Mononuclear cell (primary cell): ENCODE results near the gene USH2A. TPM values are rescaled to one million over a fixed set of nuclear protein-coding genes. Genes with fewer than 3 reads are reported as not detected.

Experiments
- H3K27me3 ChIP-seq: 2 replicates; pipeline ENCODE4 v1.6.0; 2011; ENCODE audit warnings: low read length, control low read depth; ENCODE audit not compliant: insufficient read depth
- H3K4me1 ChIP-seq: 2 replicates; pipeline ENCODE4 v1.5.1; 2011; ENCODE audit warnings: mild to moderate bottlenecking, low read length, control low read depth; ENCODE audit not compliant: insufficient read depth
- H3K4me3 ChIP-seq: 2 replicates; pipeline ENCODE4 v1.5.1; 2011; ENCODE audit warnings: mild to moderate bottlenecking, low read length, moderate library complexity
- H3K9me3 ChIP-seq: 2 replicates; pipeline ENCODE4 v1.5.1; 2011; ENCODE audit warnings: low read depth, mild to moderate bottlenecking, control low read depth, low read length
- total RNA-seq: library from RNA; depleted of rRNA; stranded (reverse); fragments of >200 nt; gene quantifications from one replicate; pipeline ENCODE4 v1.2.3, GENCODE V29; 2012

Gene USH2A
- total RNA-seq, 1 donor: not detected

DNA sequence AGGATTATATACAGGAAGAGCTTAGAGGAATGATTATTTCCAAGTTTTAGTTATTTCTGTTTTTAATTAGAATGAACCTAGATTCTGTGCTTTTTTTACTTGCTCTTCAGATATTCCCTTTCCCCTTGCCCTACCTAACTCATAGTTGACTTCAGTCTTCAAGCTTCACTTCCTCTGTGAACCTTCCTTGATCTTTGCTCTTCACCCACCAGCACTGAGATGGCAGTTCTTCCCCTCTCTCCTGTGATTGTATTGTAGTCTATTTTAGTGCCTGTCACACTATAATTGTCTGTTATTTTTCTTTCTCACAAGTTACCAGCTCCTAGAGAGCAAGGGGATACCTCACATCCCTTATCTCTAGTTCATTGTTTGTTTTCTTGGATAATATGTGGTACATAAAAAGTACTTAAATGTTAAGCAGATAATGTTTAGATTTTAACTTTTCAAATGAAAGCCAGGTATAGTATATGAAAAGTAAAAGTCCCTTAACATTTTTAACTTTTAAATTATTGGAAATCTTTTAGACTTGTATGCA lies 822.9 kb downstream of the USH2A start:
- no peaks in the 10 kb centered on the region for H3K27me3 ChIP-seq
- H3K9me3 ChIP-seq: no peaks in the 10 kb centered on the region
- H3K4me3 ChIP-seq: no peak overlapping the region
- no peaks in the 10 kb centered on the region for H3K4me1 ChIP-seq

GRCh38 chr1:215599418-215600074 lies 823.7 kb downstream of the USH2A start:
- Histone ChIP-seq H3K4me1 (no peaks in the 10 kb centered on the region), H3K27me3 (no peaks in the 10 kb centered on the region), H3K9me3 (no peaks in the 10 kb centered on the region), H3K4me3 (no peak overlapping the region)

GRCh38 chr1:215597961-215598360 lies 825.3 kb downstream of the USH2A start:
- Histone ChIP-seq H3K27me3 (no peaks in the 10 kb centered on the region), H3K9me3 (no peaks in the 10 kb centered on the region), H3K4me1 (no peaks in the 10 kb centered on the region), H3K4me3 (no peak overlapping the region)

- H3K4me3 ChIP-seq: no peak overlapping the region
- H3K27me3 ChIP-seq: no peaks in the 10 kb centered on the region
- no peaks in the 10 kb centered on the region for H3K4me1 ChIP-seq
- H3K9me3 ChIP-seq: no peaks in the 10 kb centered on the region
Observed at GRCh38 chr1:215595231-215595630, 828.0 kb downstream of the USH2A start.

DNA sequence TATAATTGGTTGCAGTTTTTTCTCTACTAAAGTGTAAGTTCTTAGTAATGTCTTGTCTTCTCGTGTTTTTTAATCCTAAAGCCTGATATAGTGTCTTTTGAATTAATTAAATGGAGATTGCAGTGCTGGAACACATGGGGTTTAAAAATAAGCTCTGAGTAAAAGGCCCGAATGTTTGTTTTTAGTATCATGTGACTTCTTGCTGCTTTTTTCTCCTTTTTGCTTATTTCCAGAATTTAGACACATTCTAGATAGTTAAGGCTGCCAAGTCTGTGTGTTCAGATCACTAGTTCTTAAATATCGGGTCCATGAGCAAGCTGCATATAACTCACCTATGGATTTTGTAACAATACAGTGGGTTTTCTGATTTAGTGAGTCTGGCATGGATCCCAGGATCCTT lies 828.6 kb downstream of the USH2A start:
- no peaks in the 10 kb centered on the region for H3K9me3 ChIP-seq
- no peak overlapping the region for H3K4me3 ChIP-seq
- H3K27me3 ChIP-seq: no peaks in the 10 kb centered on the region
- no peaks in the 10 kb centered on the region for H3K4me1 ChIP-seq

GRCh38 chr1:215590779-215591491 lies 832.3 kb downstream of the USH2A start:
- Histone ChIP-seq H3K4me3 (no peak overlapping the region), H3K27me3 (no peaks in the 10 kb centered on the region), H3K9me3 (no peaks in the 10 kb centered on the region), H3K4me1 (no peaks in the 10 kb centered on the region)

DNA sequence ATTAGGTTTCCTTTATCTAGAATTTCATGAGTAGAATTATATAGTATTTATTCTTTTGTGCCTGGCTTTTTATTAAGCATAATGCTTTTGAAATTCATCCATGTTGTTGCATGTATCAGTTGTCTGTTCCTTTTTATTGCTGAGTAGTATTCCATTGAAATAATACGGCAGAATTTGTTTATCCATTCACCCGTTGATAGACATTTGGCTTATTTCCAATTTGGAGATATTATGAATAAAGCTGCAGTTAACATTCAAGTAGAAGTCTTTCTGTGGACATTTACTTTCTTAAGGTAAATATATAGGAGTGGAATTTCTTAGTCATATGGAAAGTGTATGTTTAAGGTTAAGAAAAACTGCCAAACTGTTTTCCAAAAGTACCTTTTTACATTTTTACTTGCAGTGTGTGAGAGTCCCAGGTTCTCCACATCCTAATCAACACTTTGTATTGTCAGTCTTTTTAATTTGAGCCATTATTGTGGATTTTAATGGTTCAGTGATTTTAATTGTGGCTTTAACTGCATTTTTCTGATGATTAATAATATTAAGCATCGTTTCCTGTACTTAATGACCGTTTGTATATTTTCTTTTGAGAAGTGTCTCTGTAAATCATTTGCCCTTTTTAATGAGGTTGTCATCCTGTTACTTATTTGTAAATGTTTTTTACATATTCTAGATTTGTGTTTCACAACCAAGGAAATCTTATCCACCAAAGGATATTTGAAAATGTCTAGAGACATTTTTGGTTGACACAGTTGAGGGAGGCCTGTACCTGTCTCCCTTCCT lies 833.4 kb downstream of the USH2A start:
- Histone ChIP-seq H3K4me1 (no peaks in the 10 kb centered on the region), H3K9me3 (no peaks in the 10 kb centered on the region), H3K27me3 (no peaks in the 10 kb centered on the region), H3K4me3 (no peak overlapping the region)

- Histone ChIP-seq H3K27me3 (no peaks in the 10 kb centered on the region), H3K4me1 (no peaks in the 10 kb centered on the region), H3K4me3 (no peak overlapping the region), H3K9me3 (no peaks in the 10 kb centered on the region)
Observed at GRCh38 chr1:215584389-215584788, 838.9 kb downstream of the USH2A start.

DNA sequence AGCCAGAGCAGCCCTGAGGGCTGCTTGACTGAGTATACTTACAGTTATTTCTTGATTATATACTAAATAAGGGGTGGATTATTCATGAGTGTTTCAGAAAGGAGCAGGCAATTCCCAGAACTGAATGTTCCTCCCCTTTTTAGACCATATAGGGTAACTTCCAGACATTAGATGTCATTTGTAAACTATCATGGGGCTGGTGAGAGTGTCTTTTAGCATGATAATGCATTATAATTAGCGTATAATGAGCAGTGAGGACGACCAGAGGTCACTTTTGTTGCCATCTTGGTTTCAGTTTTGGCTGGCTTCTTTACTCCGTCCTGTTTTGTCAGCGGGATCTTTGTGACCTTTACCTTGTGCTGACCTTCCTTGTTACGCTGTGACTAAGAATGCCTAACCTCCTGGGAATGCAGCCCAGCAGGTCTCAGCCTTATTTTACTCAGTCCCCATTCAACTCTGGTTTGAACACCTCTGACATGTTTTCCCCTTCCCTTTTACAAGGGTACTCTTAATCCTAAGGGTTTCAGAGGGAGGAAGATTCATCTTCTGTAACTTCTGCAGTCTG lies 840.0 kb downstream of the USH2A start:
- H3K27me3 ChIP-seq: no peaks in the 10 kb centered on the region
- H3K4me1 ChIP-seq: no peaks in the 10 kb centered on the region
- H3K9me3 ChIP-seq: no peaks in the 10 kb centered on the region
- H3K4me3 ChIP-seq: no peak overlapping the region

GRCh38 chr1:215581896-215582295 lies 841.4 kb downstream of the USH2A start:
- Histone ChIP-seq H3K27me3 (no peaks in the 10 kb centered on the region), H3K9me3 (no peaks in the 10 kb centered on the region), H3K4me1 (no peaks in the 10 kb centered on the region), H3K4me3 (no peak overlapping the region)
